ENCODE measurements around the gene FOXQ1. TPM values are rescaled to one million over a fixed set of nuclear protein-coding genes. Genes with fewer than 3 reads are reported as not detected.
"Not testable (repeated sequence)": the region's sequence is repeated elsewhere in the genome, so short reads cannot be mapped to it uniquely, and the experiment has no call there.

The FOXQ1 gene
- total RNA-seq, 1 donor from 2014 or later = not detected

GRCh38 chr6:1337791-1338190 lies 25.9 kb downstream of the FOXQ1 start:
- Mint-ChIP-seq H3K4me1 (no peaks in the 10 kb centered on the region), H3K9me3 (no peaks in the 10 kb centered on the region), H3K27me3 (peaks cover 24% of the 10 kb centered on the region), H3K27ac (no peak overlapping the region), H3K4me3 (no peak overlapping the region), H3K36me3 (ENCODE audit: low read depth) (no peaks in the 10 kb centered on the region)
- no peak for DNase-seq
- intact Hi-C loops (cut with micrococcal nuclease) = no loop called here

GRCh38 chr6:1346101-1346500 lies 34.2 kb downstream of the FOXQ1 start:
- Mint-ChIP-seq H3K4me1 (no peaks in the 10 kb centered on the region), H3K36me3 (ENCODE audit: low read depth) (no peaks in the 10 kb centered on the region), H3K9me3 (no peaks in the 10 kb centered on the region), H3K4me3 (no peak overlapping the region), H3K27me3 (peaks cover 19% of the 10 kb centered on the region), H3K27ac (no peak overlapping the region)
- intact Hi-C loops (cut with micrococcal nuclease) = no loop called here
- no peak for DNase-seq

DNA sequence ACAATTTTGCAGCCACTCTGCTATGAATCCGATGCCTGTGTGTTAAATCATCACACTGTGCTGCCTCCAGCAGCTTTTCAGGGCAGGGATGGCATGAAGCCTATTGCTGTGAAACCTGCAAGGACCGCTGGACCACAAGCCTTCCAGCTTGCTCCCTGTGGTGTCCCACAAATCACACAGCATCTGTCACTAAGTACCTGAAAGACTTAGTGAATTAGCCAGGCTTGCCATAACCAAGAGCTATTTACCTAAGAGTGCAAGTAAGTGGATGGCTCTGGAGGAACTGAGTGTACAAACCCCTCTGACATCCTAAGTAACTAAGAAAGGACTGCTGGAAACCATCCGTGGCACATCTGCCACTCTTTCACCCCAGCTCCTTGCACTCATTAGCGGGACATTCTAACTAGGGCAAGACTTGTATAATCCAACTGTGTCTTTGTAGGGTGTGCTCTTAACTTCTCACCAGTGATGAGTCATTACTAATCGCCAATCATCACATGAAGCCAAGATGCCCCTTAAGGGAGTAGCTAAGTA lies 34.7 kb downstream of the FOXQ1 start:
- DNase-seq = no peak
- H3K27me3 Mint-ChIP-seq = peaks cover 19% of the 10 kb centered on the region
- H3K9me3 Mint-ChIP-seq = no peaks in the 10 kb centered on the region
- H3K27ac Mint-ChIP-seq = no peak overlapping the region
- H3K4me1 Mint-ChIP-seq = no peaks in the 10 kb centered on the region
- no peak overlapping the region for H3K4me3 Mint-ChIP-seq
- intact Hi-C loops (cut with micrococcal nuclease) = no loop called here
- H3K36me3 Mint-ChIP-seq (ENCODE audit: low read depth) = no peaks in the 10 kb centered on the region

DNA sequence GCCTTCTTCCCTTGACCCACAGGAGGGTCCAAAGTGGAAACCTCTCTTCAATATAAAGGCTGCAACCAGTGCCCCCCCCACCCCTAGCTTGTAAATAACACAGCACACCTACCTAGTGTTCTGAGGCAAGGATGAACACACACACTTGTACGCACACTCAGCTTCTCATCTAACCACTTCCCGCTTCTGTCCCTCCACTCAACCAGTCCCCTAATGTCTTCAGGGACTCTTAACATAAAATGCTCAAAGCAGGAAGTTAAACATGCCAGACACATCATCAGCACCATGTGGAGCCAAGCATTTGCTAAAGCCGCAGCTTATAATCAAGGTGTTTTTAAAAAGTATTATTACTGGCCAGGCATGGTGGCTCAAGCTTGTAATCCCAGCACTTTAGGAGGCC lies 35.3 kb downstream of the FOXQ1 start:
- H3K4me1 Mint-ChIP-seq = no peaks in the 10 kb centered on the region
- H3K9me3 Mint-ChIP-seq = no peaks in the 10 kb centered on the region
- intact Hi-C loops (cut with micrococcal nuclease) = no loop called here
- no peak for DNase-seq
- no peaks in the 10 kb centered on the region for H3K36me3 Mint-ChIP-seq (ENCODE audit: low read depth)
- no peak overlapping the region for H3K4me3 Mint-ChIP-seq
- H3K27me3 Mint-ChIP-seq = peaks cover 17% of the 10 kb centered on the region
- H3K27ac Mint-ChIP-seq = no peak overlapping the region

DNA sequence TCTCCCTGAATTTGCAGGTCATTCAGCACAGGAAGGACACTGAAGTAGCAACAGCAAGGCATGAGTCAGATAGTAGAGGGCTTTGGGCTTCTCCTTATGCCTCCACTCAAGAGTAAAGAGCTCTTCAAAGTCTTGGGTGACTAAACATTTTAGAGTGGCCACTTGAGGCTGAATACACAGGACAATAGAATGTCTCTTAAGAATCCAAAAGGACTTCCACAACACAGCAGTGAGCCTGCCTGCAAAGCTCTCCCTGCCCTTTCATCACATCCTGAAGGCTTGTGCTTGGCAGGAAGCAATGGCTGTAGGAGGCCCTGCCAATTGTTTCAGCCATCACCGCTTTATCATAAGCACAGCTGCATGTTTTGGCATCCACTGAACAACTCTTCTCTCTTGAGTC lies 36.8 kb downstream of the FOXQ1 start:
- Mint-ChIP-seq H3K4me3 (no peak overlapping the region), H3K9me3 (no peaks in the 10 kb centered on the region), H3K4me1 (no peaks in the 10 kb centered on the region), H3K36me3 (ENCODE audit: low read depth) (no peaks in the 10 kb centered on the region), H3K27me3 (peaks cover 19% of the 10 kb centered on the region), H3K27ac (no peak overlapping the region)
- no peak for DNase-seq
- intact Hi-C loops (cut with micrococcal nuclease) = no loop called here

- peaks cover 24% of the 10 kb centered on the region for H3K27me3 Mint-ChIP-seq
- intact Hi-C loops (cut with micrococcal nuclease) = no loop called here
- H3K36me3 Mint-ChIP-seq (ENCODE audit: low read depth) = no peaks in the 10 kb centered on the region
- peaks cover 3% of the 10 kb centered on the region for H3K4me1 Mint-ChIP-seq
- H3K27ac Mint-ChIP-seq = no peak overlapping the region
- DNase-seq = no peak
- H3K9me3 Mint-ChIP-seq = no peaks in the 10 kb centered on the region
- no peak overlapping the region for H3K4me3 Mint-ChIP-seq
These were observed 37.8 kb downstream of the FOXQ1 start for GRCh38 chr6:1349655-1350054.

DNA sequence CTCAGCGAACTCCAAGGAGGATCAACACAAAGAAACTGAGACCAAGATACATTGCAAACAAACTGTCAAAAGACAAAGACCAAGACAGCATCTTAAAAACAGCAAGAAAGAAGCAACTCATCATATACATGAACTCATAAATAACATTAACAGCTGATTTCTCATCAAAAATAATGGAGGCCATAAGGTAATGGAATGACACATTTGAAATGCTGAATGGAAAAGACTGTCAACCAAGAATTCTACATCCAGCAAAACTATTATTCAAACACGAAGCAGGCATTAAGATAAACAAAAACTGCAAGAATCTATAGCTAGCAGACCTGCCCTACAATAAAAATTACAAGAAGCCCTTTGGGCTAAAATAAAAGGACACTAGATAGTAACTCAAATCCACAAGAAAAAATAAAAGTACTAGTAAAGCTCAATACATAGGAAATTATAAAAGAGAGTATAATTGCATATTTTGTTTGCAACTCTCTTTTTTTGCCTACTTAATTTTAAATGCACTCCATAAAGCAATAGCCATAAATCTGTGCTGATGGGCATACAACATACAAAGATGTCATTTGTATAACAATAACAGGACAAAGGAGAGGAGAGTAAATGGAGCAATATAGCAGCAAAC lies 39.6 kb downstream of the FOXQ1 start:
- H3K27me3 Mint-ChIP-seq = peaks cover 25% of the 10 kb centered on the region
- no peak overlapping the region for H3K27ac Mint-ChIP-seq
- H3K4me3 Mint-ChIP-seq = no peak overlapping the region
- peaks cover 3% of the 10 kb centered on the region for H3K4me1 Mint-ChIP-seq
- no peaks in the 10 kb centered on the region for H3K36me3 Mint-ChIP-seq (ENCODE audit: low read depth)
- DNase-seq = no peak
- intact Hi-C loops (cut with micrococcal nuclease) = no loop called here
- H3K9me3 Mint-ChIP-seq = no peaks in the 10 kb centered on the region

- H3K27ac Mint-ChIP-seq; H3K36me3 Mint-ChIP-seq (ENCODE audit: low read depth); intact Hi-C loops (cut with micrococcal nuclease); H3K4me1 Mint-ChIP-seq; DNase-seq; H3K9me3 Mint-ChIP-seq; H3K4me3 Mint-ChIP-seq: not testable (repeated sequence)
- H3K27me3 Mint-ChIP-seq = peaks cover 25% of the 10 kb centered on the region
These were observed 43.2 kb downstream of the FOXQ1 start for GRCh38 chr6:1355068-1355467.

DNA sequence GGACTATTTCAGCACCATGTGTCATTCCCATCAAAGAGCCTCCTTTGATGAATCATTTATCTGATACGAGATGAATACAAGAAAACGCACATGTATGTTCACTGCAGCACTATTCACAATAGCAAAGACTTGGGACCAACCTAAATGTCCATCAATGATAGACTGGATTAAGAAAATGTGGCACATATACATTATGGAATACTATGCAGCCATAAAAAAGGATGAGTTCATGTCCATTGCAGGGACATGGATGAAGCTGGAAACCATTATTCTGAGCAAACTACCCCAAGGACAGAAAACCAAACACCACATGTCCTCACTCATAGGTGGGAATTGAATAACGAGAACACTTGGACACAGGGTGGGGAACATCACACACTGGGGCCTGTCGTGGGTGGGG lies 49.8 kb downstream of the FOXQ1 start:
- H3K27ac Mint-ChIP-seq; intact Hi-C loops (cut with micrococcal nuclease); DNase-seq; H3K36me3 Mint-ChIP-seq (ENCODE audit: low read depth); H3K9me3 Mint-ChIP-seq; H3K4me3 Mint-ChIP-seq; H3K4me1 Mint-ChIP-seq: not testable (repeated sequence)
- peaks cover 21% of the 10 kb centered on the region for H3K27me3 Mint-ChIP-seq

- no peak overlapping the region for H3K27ac Mint-ChIP-seq
- peaks cover 8% of the 10 kb centered on the region for H3K9me3 Mint-ChIP-seq
- H3K36me3 Mint-ChIP-seq (ENCODE audit: low read depth) = no peaks in the 10 kb centered on the region
- H3K4me3 Mint-ChIP-seq = no peak overlapping the region
- intact Hi-C loops (cut with micrococcal nuclease) = no loop called here
- H3K4me1 Mint-ChIP-seq = no peaks in the 10 kb centered on the region
- H3K27me3 Mint-ChIP-seq = peaks cover 18% of the 10 kb centered on the region
- no peak for DNase-seq
These were observed 50.7 kb downstream of the FOXQ1 start for GRCh38 chr6:1362643-1363042.

DNA sequence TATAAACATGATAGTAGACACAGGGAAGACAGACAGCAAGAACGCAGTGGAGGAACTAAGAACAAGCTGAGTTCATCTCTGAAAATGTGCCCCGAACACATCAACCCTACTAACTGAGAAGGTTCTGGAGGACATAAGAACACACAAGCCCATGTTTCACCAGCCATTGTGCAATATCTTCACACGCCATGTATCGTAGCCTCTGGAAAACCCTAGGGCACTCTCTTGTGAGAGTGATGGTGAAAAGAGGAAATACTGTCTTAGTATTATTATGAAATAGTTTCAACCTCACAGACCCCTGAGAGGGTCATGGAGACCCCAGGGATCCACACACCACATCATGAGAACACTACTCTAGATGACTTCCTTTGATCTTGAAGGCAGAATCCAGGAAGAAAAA lies 51.4 kb downstream of the FOXQ1 start:
- Mint-ChIP-seq H3K27me3 (peaks cover 22% of the 10 kb centered on the region), H3K36me3 (ENCODE audit: low read depth) (no peaks in the 10 kb centered on the region), H3K27ac (no peak overlapping the region), H3K9me3 (peaks cover 8% of the 10 kb centered on the region), H3K4me3 (no peak overlapping the region), H3K4me1 (no peaks in the 10 kb centered on the region)
- DNase-seq = no peak
- intact Hi-C loops (cut with micrococcal nuclease) = no loop called here

DNA sequence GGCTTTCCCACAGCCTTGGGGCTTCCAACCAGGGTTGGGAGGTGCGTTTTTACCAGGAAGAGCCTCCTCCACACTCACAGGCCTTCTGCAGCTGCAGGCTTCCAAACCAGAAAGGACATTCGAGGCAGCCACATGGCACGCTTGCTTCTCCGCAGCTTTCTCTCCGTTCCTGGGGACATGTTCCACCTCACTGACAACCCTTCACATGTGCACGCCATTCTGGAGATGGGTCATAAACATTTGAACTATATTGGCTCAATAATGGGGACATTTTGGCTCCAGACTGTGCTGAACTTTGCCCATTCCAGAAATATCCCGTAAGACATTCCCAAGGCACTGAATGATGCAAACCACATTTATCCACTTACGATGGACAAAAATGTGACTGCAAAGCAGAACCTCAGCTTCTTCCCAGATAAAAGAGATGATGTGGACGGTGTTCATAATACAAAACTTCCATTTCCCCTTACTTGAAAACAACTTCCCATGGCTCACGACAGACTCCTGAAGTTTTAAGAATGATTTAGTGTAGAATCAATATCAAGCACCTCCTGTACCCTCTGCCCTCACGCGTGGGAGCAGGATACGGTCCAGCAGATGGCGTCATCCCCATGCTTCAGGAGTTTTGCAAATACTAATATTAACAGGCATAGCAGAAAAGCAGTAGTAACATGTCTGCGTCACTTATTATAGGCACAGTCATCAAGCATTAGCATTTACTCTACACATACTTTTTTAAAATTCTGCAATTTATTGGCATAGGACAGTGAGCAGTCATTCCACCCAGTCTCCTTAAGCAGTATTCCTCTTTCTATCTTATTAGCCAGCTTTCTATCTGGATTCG lies 52.1 kb downstream of the FOXQ1 start:
- no peak overlapping the region for H3K4me3 Mint-ChIP-seq
- peaks cover 24% of the 10 kb centered on the region for H3K27me3 Mint-ChIP-seq
- H3K36me3 Mint-ChIP-seq (ENCODE audit: low read depth) = no peaks in the 10 kb centered on the region
- peaks cover 8% of the 10 kb centered on the region for H3K9me3 Mint-ChIP-seq
- no peak for DNase-seq
- no peak overlapping the region for H3K27ac Mint-ChIP-seq
- no peaks in the 10 kb centered on the region for H3K4me1 Mint-ChIP-seq
- intact Hi-C loops (cut with micrococcal nuclease) = no loop called here

All from activated CD4-positive, alpha-beta T cell treated with anti-CD3 and anti-CD28 coated beads, Interleukin-2, amount 10 ng/mL, durations not matched to agents 24 days and 14 days (primary cell).